HepG2 (cell line): ENCODE results near the gene ANKRD35. TPM values are rescaled to one million over a fixed set of nuclear protein-coding genes. Genes with fewer than 3 reads are reported as not detected.

ENCODE experiments used
- ATAD3A ChIP-seq: sonication (generic); formaldehyde crosslinking; IDR thresholded peaks from 2 replicates; pipeline ENCODE4 v1.4.0; 2020; ENCODE audit warnings: missing genetic modification reagents
- FOSL1 ChIP-seq: sonication (generic); formaldehyde crosslinking; IDR thresholded peaks from 2 replicates; pipeline ENCODE4 v1.9.0; 2021; ENCODE audit warnings: missing genetic modification reagents, borderline replicate concordance
- KLF12 ChIP-seq: sonication (generic); formaldehyde crosslinking; IDR thresholded peaks from 2 replicates; pipeline ENCODE4 v1.4.0; 2020; ENCODE audit warnings: missing genetic modification reagents, borderline replicate concordance
- NFIB ChIP-seq: sonication (generic); formaldehyde crosslinking; IDR thresholded peaks from 2 replicates; pipeline ENCODE4 v1.9.0; 2021; ENCODE audit warnings: missing genetic modification reagents, mild to moderate bottlenecking, borderline replicate concordance
- PITX1 ChIP-seq: sonication (generic); formaldehyde crosslinking; IDR thresholded peaks from 2 replicates; pipeline ENCODE4 v1.5.1; 2020; ENCODE audit warnings: mild to moderate bottlenecking, missing genetic modification reagents
- PRDM15 ChIP-seq: sonication (generic); formaldehyde crosslinking; IDR thresholded peaks from 2 replicates; pipeline ENCODE4 v1.4.0; 2020; ENCODE audit warnings: missing genetic modification reagents
- RAD21 ChIP-seq: fragments of 450-650 bp; formaldehyde crosslinking; IDR thresholded peaks from 2 replicates; pipeline ENCODE4 v1.5.0; 2020; ENCODE audit warnings: mild to moderate bottlenecking
- TEAD3 ChIP-seq: optimal IDR thresholded peaks from 2 replicates; pipeline ENCODE3; 2016; ENCODE audit warnings: borderline replicate concordance
- XBP1 ChIP-seq: sonication (generic); formaldehyde crosslinking; IDR thresholded peaks from 2 replicates; pipeline ENCODE4 v1.5.0; 2020; ENCODE audit warnings: missing genetic modification reagents
- ZBTB49 ChIP-seq: sonication (generic); formaldehyde crosslinking; IDR thresholded peaks from 2 replicates; pipeline ENCODE4 v1.4.0; 2020; ENCODE audit warnings: missing genetic modification reagents, borderline replicate concordance
- ZNF335 ChIP-seq: sonication (generic); formaldehyde crosslinking; IDR thresholded peaks from 2 replicates; pipeline ENCODE4 v1.4.0; 2020; ENCODE audit warnings: missing genetic modification reagents
- ZNF501 ChIP-seq: sonication (generic); formaldehyde crosslinking; IDR thresholded peaks from 2 replicates; pipeline ENCODE4 v1.5.1; 2020; ENCODE audit warnings: mild to moderate bottlenecking, moderate library complexity, missing genetic modification reagents
- ZNF574 ChIP-seq: sonication (generic); formaldehyde crosslinking; IDR thresholded peaks from 2 replicates; pipeline ENCODE4 v1.4.0; 2020; ENCODE audit warnings: missing genetic modification reagents
- ZNF709 ChIP-seq: sonication (generic); formaldehyde crosslinking; IDR thresholded peaks from 2 replicates; pipeline ENCODE4 v1.5.0; 2020; ENCODE audit warnings: mild to moderate bottlenecking, missing genetic modification reagents
- ZNF75D ChIP-seq: sonication (generic); formaldehyde crosslinking; IDR thresholded peaks from 2 replicates; pipeline ENCODE4 v1.8.1; 2023; ENCODE audit warnings: missing genetic modification reagents, mild to moderate bottlenecking, borderline replicate concordance
- ZNF790 ChIP-seq: sonication (generic); formaldehyde crosslinking; IDR thresholded peaks from 2 replicates; pipeline ENCODE4 v1.8.0; 2022; ENCODE audit warnings: missing genetic modification reagents, mild to moderate bottlenecking, borderline replicate concordance
- ZSCAN20 ChIP-seq: sonication (generic); formaldehyde crosslinking; IDR thresholded peaks from 2 replicates; pipeline ENCODE4 v1.4.0; 2020; ENCODE audit warnings: missing genetic modification reagents, mild to moderate bottlenecking, borderline replicate concordance
- polyA plus RNA-seq, 8 experiments: library from polyadenylated mRNA; depleted of rRNA in 3 of 8; stranded (reverse) in 7 of 8; unstranded in 1 of 8; fragments of >200 nt; fragmentation: Illumina TruSeq in 4 of 8; extraction: Trizol in 4 of 8; gene quantifications; 2 replicates each; pipeline versions ENCODE4 v1.2.1 to v1.2.3, GENCODE V29; 2011 to 2016; ENCODE audit warnings: low read depth in 4 of 8, missing spikeins in 1 of 8, mixed read lengths in 1 of 8; ENCODE audit not compliant: insufficient read depth in 1 of 8
- total RNA-seq, 5 experiments: library from RNA; depleted of rRNA; stranded (reverse); fragments of >200 nt; fragmentation: Illumina TruSeq; extraction: Trizol; gene quantifications; 2 replicates each; pipeline ENCODE4 v1.2.3, GENCODE V29; 2016; ENCODE audit warnings: low read depth in 1 of 5

The ANKRD35 gene
- total and polyA plus RNA-seq, 2 of the 13 experiments (the other 11 are each of a cell fraction or from before 2014, with no cell fraction given): 0.02 TPM; not detected in 1

GRCh38 chr1:145927063-145927886, 41.6 kb upstream of the ANKRD35 start, which contains the start of gene RBM8A (continued):
- TF ChIP-seq ZNF574 (CRISPR knock-in tag): peak; percentile 84
- TF ChIP-seq KLF12 (CRISPR knock-in tag): 0 out of 2 replicates have a peak, but pooled peaks have one; percentile 39
- TF ChIP-seq ZNF709 (CRISPR knock-in tag): no peak
- TF ChIP-seq ZBTB49 (CRISPR knock-in tag): no peak
- no peak; the same call in 1 of the 2 replicates for TF ChIP-seq RAD21 (CRISPR knock-in tag)
- TF ChIP-seq TEAD3 (CRISPR knock-in tag): peak; percentile 38
- no peak for TF ChIP-seq PRDM15 (CRISPR knock-in tag)
- TF ChIP-seq ZNF75D (CRISPR knock-in tag): no peak
- no peak for TF ChIP-seq FOSL1 (CRISPR knock-in tag)
- peak; percentile 98 for TF ChIP-seq PITX1 (CRISPR knock-in tag)
- TF ChIP-seq ZSCAN20 (CRISPR knock-in tag): no peak
- no peak for TF ChIP-seq NFIB (CRISPR knock-in tag)
- TF ChIP-seq ATAD3A: no peak
- TF ChIP-seq XBP1: no peak
- TF ChIP-seq ZNF501: peak; percentile 95
- no peak for TF ChIP-seq ZNF790 (CRISPR knock-in tag)
- TF ChIP-seq ZNF335 (CRISPR knock-in tag): no peak; the same call in 1 of the 2 replicates
